ENCODE data around the gene PALLD. TPM values are rescaled to one million over a fixed set of nuclear protein-coding genes. Genes with fewer than 3 reads are reported as not detected.

Gene PALLD
- total RNA-seq, 1 experiment from 2014 or later: 18.3 TPM

DNA sequence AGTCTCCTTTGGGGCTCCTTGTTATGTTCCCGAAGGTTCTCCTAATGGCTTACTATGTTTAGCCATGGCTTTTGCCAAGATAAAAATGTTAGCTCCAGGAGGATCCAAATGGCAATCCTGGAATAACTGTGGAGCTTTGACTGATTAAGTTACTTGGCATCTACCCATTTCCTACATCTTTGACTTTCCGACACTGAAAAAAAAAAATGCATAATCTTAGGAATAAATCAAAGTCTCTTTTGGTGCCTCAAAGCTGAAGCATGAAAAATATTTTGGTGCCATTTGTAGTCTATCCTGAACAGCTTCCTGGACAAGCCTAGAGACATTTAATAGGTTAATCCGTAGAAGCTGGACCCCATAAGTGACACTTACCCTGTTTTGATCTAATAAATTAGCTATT lies 191.7 kb downstream of the PALLD start:
- H2BK15ac ChIP-seq (ENCODE audit: low read depth, low read length): no peak overlapping the region
- no peak overlapping the region for H4K91ac ChIP-seq (ENCODE audit: insufficient read length, low read depth, low read length)
- H2BK20ac ChIP-seq (ENCODE audit: low read depth, low read length, poor library complexity, severe bottlenecking): no peak overlapping the region
- no peak overlapping the region for H3K27ac ChIP-seq (ENCODE audit: insufficient read length, low read depth, low read length)
- H3K18ac ChIP-seq (ENCODE audit: insufficient read length, low read depth, low read length): no peak overlapping the region
- no peak overlapping the region for H3T11ph ChIP-seq (ENCODE audit: low read length)
- no peak overlapping the region for H3K56ac ChIP-seq (ENCODE audit: insufficient read length, low read depth, low read length)
- DNase-seq: no peak
- Mint-ChIP-seq H3K4me1 (peaks cover 5 to 6% of the 10 kb centered on the region in 2 experiments; a peak in 3 of 4 replicates), H3K27me3 (ENCODE audit: low read depth) (no peaks in the 10 kb centered on the region; the same call in 1 of the 2 replicates), H3K27ac (no peak overlapping the region), H3K4me3 (no peak overlapping the region), H3K9me3 (no peaks in the 10 kb centered on the region), H3K36me3 (ENCODE audit: insufficient read depth in 1 of 3, low read depth in 3 of 3) (no peaks in the 10 kb centered on the region)
- H4K5ac ChIP-seq (ENCODE audit: insufficient read length, low read depth, low read length): no peak overlapping the region
- TF ChIP-seq, protein P1, sequence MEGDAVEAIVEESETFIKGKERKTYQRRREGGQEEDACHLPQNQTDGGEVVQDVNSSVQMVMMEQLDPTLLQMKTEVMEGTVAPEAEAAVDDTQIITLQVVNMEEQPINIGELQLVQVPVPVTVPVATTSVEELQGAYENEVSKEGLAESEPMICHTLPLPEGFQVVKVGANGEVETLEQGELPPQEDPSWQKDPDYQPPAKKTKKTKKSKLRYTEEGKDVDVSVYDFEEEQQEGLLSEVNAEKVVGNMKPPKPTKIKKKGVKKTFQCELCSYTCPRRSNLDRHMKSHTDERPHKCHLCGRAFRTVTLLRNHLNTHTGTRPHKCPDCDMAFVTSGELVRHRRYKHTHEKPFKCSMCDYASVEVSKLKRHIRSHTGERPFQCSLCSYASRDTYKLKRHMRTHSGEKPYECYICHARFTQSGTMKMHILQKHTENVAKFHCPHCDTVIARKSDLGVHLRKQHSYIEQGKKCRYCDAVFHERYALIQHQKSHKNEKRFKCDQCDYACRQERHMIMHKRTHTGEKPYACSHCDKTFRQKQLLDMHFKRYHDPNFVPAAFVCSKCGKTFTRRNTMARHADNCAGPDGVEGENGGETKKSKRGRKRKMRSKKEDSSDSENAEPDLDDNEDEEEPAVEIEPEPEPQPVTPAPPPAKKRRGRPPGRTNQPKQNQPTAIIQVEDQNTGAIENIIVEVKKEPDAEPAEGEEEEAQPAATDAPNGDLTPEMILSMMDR (conservative IDR thresholded peaks at IDR 0.05): no peak
- H3K4me1 ChIP-seq (ENCODE audit: insufficient read depth, low read length): no peaks in the 10 kb centered on the region
- no peaks in the 10 kb centered on the region for H3K79me1 ChIP-seq (ENCODE audit: insufficient read depth, low read depth, low read length, poor library complexity, severe bottlenecking)
- H2AK5ac ChIP-seq (ENCODE audit: insufficient read length, low read length): no peak overlapping the region
- no peak overlapping the region for H2AFZ ChIP-seq (ENCODE audit: low read length)
- H3K23ac ChIP-seq (ENCODE audit: insufficient read length, low read depth, low read length): no peak overlapping the region
- no peaks in the 10 kb centered on the region for H4K20me1 ChIP-seq (ENCODE audit: control insufficient read depth, insufficient read depth, insufficient read length)
- H4K8ac ChIP-seq (replicated peaks; ENCODE audit: insufficient read length, low read depth, low read length): no peak overlapping the region
- no peaks in the 10 kb centered on the region for H3K9me3 ChIP-seq (ENCODE audit: control insufficient read depth, low read depth, low read length)
- no peak overlapping the region for H3K4ac ChIP-seq (ENCODE audit: low read depth, low read length)
- no peak overlapping the region for H3K4me2 ChIP-seq (ENCODE audit: insufficient read depth, insufficient read length, low read length)
- H3K14ac ChIP-seq (ENCODE audit: insufficient read depth, low read length): no peak overlapping the region
- no peaks in the 10 kb centered on the region for H3K23me2 ChIP-seq (ENCODE audit: insufficient read length, low read depth, low read length, poor library complexity, severe bottlenecking)
- no peak overlapping the region for H2BK5ac ChIP-seq (ENCODE audit: insufficient read length, low read length)
- H3K27me3 ChIP-seq (ENCODE audit: insufficient read depth, low read length): no peaks in the 10 kb centered on the region
- WGBS (ENCODE audit: extremely low coverage, insufficient read length, low lambda C conversion rate): no CpG with 5 or more reads among the region's 3 CpGs
- no peaks in the 10 kb centered on the region for H3K79me2 ChIP-seq (ENCODE audit: insufficient read depth, low read length)
- H3K9ac ChIP-seq (ENCODE audit: extremely low read depth, insufficient read length, low read length): no peak overlapping the region
- H2BK12ac ChIP-seq (ENCODE audit: insufficient read length, low read depth, low read length): no peak overlapping the region
- H2BK120ac ChIP-seq (ENCODE audit: low read depth, low read length, poor library complexity, severe bottlenecking): no peak overlapping the region

Measured in H9 (cell line).